PC-3 (cell line): ENCODE data around the gene METTL24. TPM values are rescaled to one million over a fixed set of nuclear protein-coding genes. Genes with fewer than 3 reads are reported as not detected.
A peak's percentile ranks its signal among the peaks of the same experiment; 100 is the strongest.

Source experiments
- ATAC-seq: fragments of 200-7000 bp; cut with Tn5 transposase; 2 replicates; pipeline ENCODE4 v1.9.1; 2020; ENCODE audit warnings: mild to moderate bottlenecking, moderate library complexity
- BruUV-seq: library from RNA; stranded (reverse); fragments of 400-500 nt; replicated peaks from 2 replicates; lab custom pipeline; 2021; lab: Mats Ljungman, UMichigan
- CTCF ChIA-PET: fragments of 300-600 bp; sonication (Branson Sonifier 250); formaldehyde crosslinking; loops from one replicate; lab custom pipeline; 2022; ENCODE audit warnings: antibody characterized with exemption; lab: Charles Lee
- POLR2A ChIA-PET: fragments of 300-600 bp; sonication (Branson Sonifier 250); formaldehyde crosslinking; loops from one replicate; lab custom pipeline; 2022; ENCODE audit warnings: antibody characterized with exemption; ENCODE audit not compliant: unreplicated experiment; lab: Charles Lee
- DNase-seq: peaks from one replicate; pipeline ENCODE4 v3.0.0-alpha.2; 2015
- H2AFZ ChIP-seq: fragments of 300-600 bp; sonication (generic); 2 replicates; pipeline ENCODE4 v1.6.0; 2016; ENCODE audit warnings: antibody characterized with exemption, low read length
- H3F3A ChIP-seq: fragments of 300-600 bp; sonication (generic); one replicate; pipeline ENCODE4 v1.6.0; 2017; ENCODE audit warnings: antibody characterized with exemption, low read length, control low read depth, mild to moderate bottlenecking; ENCODE audit not compliant: unreplicated experiment
- H3K27ac ChIP-seq: fragments of 300-600 bp; sonication (generic); 2 replicates; pipeline ENCODE4 v1.5.1; 2016; ENCODE audit warnings: mild to moderate bottlenecking, low read length
- H3K27me3 ChIP-seq: fragments of 300-600 bp; sonication (generic); 2 replicates; pipeline ENCODE4 v1.6.1; 2016; ENCODE audit warnings: low read length, mixed read lengths
- H3K36me3 ChIP-seq: fragments of 300-600 bp; sonication (generic); 2 replicates; pipeline ENCODE4 v1.6.1; 2016; ENCODE audit warnings: low read depth, mixed run types, low read length, mixed read lengths
- H3K4me1 ChIP-seq: fragments of 300-600 bp; sonication (generic); 2 replicates; pipeline ENCODE4 v1.5.1; 2016; ENCODE audit warnings: low read length; ENCODE audit not compliant: insufficient read depth
- H3K4me2 ChIP-seq: fragments of 300-600 bp; sonication (generic); 2 replicates; pipeline ENCODE4 v1.6.0; 2016; ENCODE audit warnings: low read length
- H3K4me3 ChIP-seq: fragments of 300-600 bp; sonication (generic); 2 replicates; pipeline ENCODE4 v1.5.1; 2016; ENCODE audit warnings: mild to moderate bottlenecking, low read length, mixed read lengths
- H3K79me2 ChIP-seq: fragments of 300-600 bp; sonication (generic); 2 replicates; pipeline ENCODE4 v1.6.1; 2017; ENCODE audit warnings: low read length, mixed read lengths
- H3K9ac ChIP-seq: fragments of 300-600 bp; sonication (generic); 2 replicates; pipeline ENCODE4 v1.6.0; 2016; ENCODE audit warnings: mild to moderate bottlenecking, low read length
- H3K9me2 ChIP-seq: fragments of 300-600 bp; sonication (generic); replicated peaks from 2 replicates; pipeline ENCODE4 v1.6.1; 2016; ENCODE audit warnings: mixed run types, low read length, mixed read lengths
- H3K9me3 ChIP-seq: fragments of 300-600 bp; sonication (generic); 2 replicates; pipeline ENCODE4 v1.6.1; 2016; ENCODE audit warnings: low read length, mixed read lengths
- H4K20me1 ChIP-seq: fragments of 300-600 bp; sonication (generic); 2 replicates; pipeline ENCODE4 v1.6.1; 2016; ENCODE audit warnings: low read length, mixed read lengths
- CTCF ChIP-seq: fragments of 300-600 bp; sonication (generic); conservative IDR thresholded peaks from 2 replicates; pipeline ENCODE4 v1.5.1; 2017; ENCODE audit warnings: antibody characterized with exemption, low read depth, mild to moderate bottlenecking, low read length
- EZH2 ChIP-seq: fragments of 300-600 bp; sonication (generic); IDR thresholded peaks from one replicate; pipeline ENCODE4 v1.6.1; 2017; ENCODE audit warnings: antibody characterized with exemption, mild to moderate bottlenecking, low read length; ENCODE audit not compliant: unreplicated experiment
- EZH2phosphoT487 ChIP-seq: fragments of 300-600 bp; sonication (generic); IDR thresholded peaks from 2 replicates; pipeline ENCODE4 v1.6.1; 2018; ENCODE audit warnings: mild to moderate bottlenecking, antibody characterized with exemption, low read length, borderline replicate concordance
- intact Hi-C: fragments of 100-400 bp; cut with micrococcal nuclease; formaldehyde crosslinking; loops from 2 replicates; pipeline ENCODE4 v1.9.0; 2023
- total RNA-seq: library from RNA; depleted of rRNA; stranded (reverse); fragments of >200 nt; gene quantifications from 2 replicates; pipeline ENCODE4 v1.2.3, GENCODE V29; 2014

METTL24 gene
- total RNA-seq, 1 experiment from 2014 or later, result not detected

- no peaks in the 10 kb centered on the region for H4K20me1 ChIP-seq
- H3K4me3 ChIP-seq, result no peak overlapping the region
- TF ChIP-seq EZH2phosphoT487, result no peak
- no peak for TF ChIP-seq CTCF
- no peak for TF ChIP-seq EZH2
- no peaks in the 10 kb centered on the region for H3F3A ChIP-seq
- H3K27me3 ChIP-seq, result no peaks in the 10 kb centered on the region
- no TSS peak for BruUV-seq
- ChIA-PET CTCF (no interaction called here), POLR2A (no interaction called here)
- no peak for ATAC-seq
- no peaks in the 10 kb centered on the region for H3K36me3 ChIP-seq
- intact Hi-C loops, result no loop called here
- no peaks in the 10 kb centered on the region for H3K9me3 ChIP-seq
- H2AFZ ChIP-seq, result no peak overlapping the region
- H3K4me2 ChIP-seq, result no peak overlapping the region
- DNase-seq, result no peak
- no peaks in the 10 kb centered on the region for H3K79me2 ChIP-seq
- H3K27ac ChIP-seq, result no peak overlapping the region
- no peaks in the 10 kb centered on the region for H3K9me2 ChIP-seq
- no peaks in the 10 kb centered on the region for H3K4me1 ChIP-seq
- no peak overlapping the region for H3K9ac ChIP-seq
These were observed 41.3 kb upstream of the METTL24 start for GRCh38 chr6:110399219-110400071.

GRCh38 chr6:110398778-110399177 lies 40.6 kb upstream of the METTL24 start:
- H3K9me3 ChIP-seq, result no peaks in the 10 kb centered on the region
- peak; percentile 31; the same call in 1 of the 2 replicates for ATAC-seq
- H3K79me2 ChIP-seq, result no peaks in the 10 kb centered on the region
- no peak overlapping the region for H3K27ac ChIP-seq
- no peak overlapping the region for H3K4me2 ChIP-seq
- no peaks in the 10 kb centered on the region for H3K36me3 ChIP-seq
- BruUV-seq, result no TSS peak
- ChIA-PET CTCF (no interaction called here), POLR2A (no interaction called here)
- no peaks in the 10 kb centered on the region for H3K4me1 ChIP-seq
- no peaks in the 10 kb centered on the region for H3K27me3 ChIP-seq
- H4K20me1 ChIP-seq, result no peaks in the 10 kb centered on the region
- DNase-seq, result peak; percentile 22
- no peak overlapping the region for H3K4me3 ChIP-seq
- H3F3A ChIP-seq, result no peaks in the 10 kb centered on the region
- no peak overlapping the region for H3K9ac ChIP-seq
- H2AFZ ChIP-seq, result no peak overlapping the region
- TF ChIP-seq CTCF, result no peak
- no peak for TF ChIP-seq EZH2
- no peak for TF ChIP-seq EZH2phosphoT487
- intact Hi-C loops, result no loop called here
- no peaks in the 10 kb centered on the region for H3K9me2 ChIP-seq

- no TSS peak for BruUV-seq
- H2AFZ ChIP-seq, result no peak overlapping the region
- H3F3A ChIP-seq, result no peaks in the 10 kb centered on the region
- TF ChIP-seq CTCF (no peak), EZH2 (no peak), EZH2phosphoT487 (no peak)
- H3K27me3 ChIP-seq, result no peaks in the 10 kb centered on the region
- H4K20me1 ChIP-seq, result no peaks in the 10 kb centered on the region
- no peak overlapping the region for H3K4me3 ChIP-seq
- H3K4me1 ChIP-seq, result no peaks in the 10 kb centered on the region
- H3K9ac ChIP-seq, result no peak overlapping the region
- H3K27ac ChIP-seq, result no peak overlapping the region
- no peak for DNase-seq
- no peaks in the 10 kb centered on the region for H3K9me3 ChIP-seq
- H3K4me2 ChIP-seq, result no peak overlapping the region
- H3K36me3 ChIP-seq, result no peaks in the 10 kb centered on the region; the same call in 1 of the 2 replicates
- intact Hi-C loops, result no loop called here
- H3K79me2 ChIP-seq, result no peaks in the 10 kb centered on the region
- ATAC-seq, result no peak
- ChIA-PET CTCF (no interaction called here), POLR2A (no interaction called here)
- no peaks in the 10 kb centered on the region for H3K9me2 ChIP-seq
These were observed 37.1 kb upstream of the METTL24 start for GRCh38 chr6:110395221-110395620.
